Measurements from ENCODE around the gene C16orf74. TPM values are rescaled to one million over a fixed set of nuclear protein-coding genes. Genes with fewer than 3 reads are reported as not detected.

The C16orf74 gene
- polyA plus RNA-seq, 1 donor (not counting 4 experiments of a cell fraction or from before 2014, with no cell fraction given): 35.3 TPM

GRCh38 chr16:85688586-85689284 lies 62.2 kb downstream of the C16orf74 start, which contains the start of gene GINS2:
GINS2 (minus strand) TSS chr16:85688954; CDS start chr16:85688898, 56 bp downstream.
- peak; percentile 25 for DNase-seq (ENCODE audit: low read depth, low spot score)
- peak within 1 kb of the TSS; percentile 26 for H3K27ac ChIP-seq (ENCODE audit: control insufficient read depth, insufficient read depth, low read length)

GRCh38 chr16:85687651-85688471 lies 63.0 kb downstream of the C16orf74 start:
- no peak for DNase-seq (ENCODE audit: low read depth, low spot score)
- Histone ChIP-seq H3K27me3 (ENCODE audit: control insufficient read depth, extremely low read depth, insufficient read depth, low read length) (no peaks in the 10 kb centered on the region), H3K4me3 (ENCODE audit: control insufficient read depth in 2 of 3, extremely low read depth in 1 of 3, insufficient read depth in 2 of 3, low read depth in 1 of 3, low read length in 3 of 3) (peak overlapping the region; percentile 48 to 80 (median 75)), H3K4me1 (ENCODE audit: control insufficient read depth, extremely low read depth, insufficient read depth, low read length) (no peaks in the 10 kb centered on the region), H3K9me1 (ENCODE audit: control insufficient read depth, extremely low read depth, insufficient read depth, low read length) (no peaks in the 10 kb centered on the region), H3K36me3 (ENCODE audit: control insufficient read depth in 2 of 2, extremely low read depth in 1 of 2, insufficient read depth in 2 of 2, low read length in 2 of 2) (peaks cover 0 to 1% of the 10 kb centered on the region in 2 experiments), H3K9me3 (ENCODE audit: control insufficient read depth, low read depth, low read length) (no peaks in the 10 kb centered on the region), H2AFZ (ENCODE audit: control insufficient read depth, low read length) (no peak overlapping the region), H3K79me2 (ENCODE audit: control insufficient read depth, insufficient read depth, low read length) (peaks cover 2% of the 10 kb centered on the region), H4K20me1 (ENCODE audit: control insufficient read depth, extremely low read depth, insufficient read depth, low read length) (no peaks in the 10 kb centered on the region), H3K4me2 (ENCODE audit: control insufficient read depth, extremely low read depth, insufficient read depth, low read depth, low read length) (peak overlapping the region; percentile 76), H3K27ac (ENCODE audit: control insufficient read depth, insufficient read depth, low read length) (no peak overlapping the region), H3K9ac (ENCODE audit: control insufficient read depth, extremely low read depth, insufficient read depth, low read length) (peak overlapping the region; percentile 67)
- FAIRE-seq: no peak
- TF ChIP-seq EZH2 (IDR thresholded peaks at IDR 0.05; ENCODE audit: low read length) (no peak), CTCF (optimal IDR thresholded peaks at IDR 0.05 in 1 of 3, IDR thresholded peaks at IDR 0.05 in 1 of 3, conservative IDR thresholded peaks at IDR 0.05 in 1 of 3; ENCODE audit: extremely low read depth in 1 of 3, insufficient read depth in 2 of 3, low read length in 3 of 3) (no peak)
- dilution Hi-C loops (cut with MboI; ENCODE audit: extremely low pct_ligation_motif_present, low sequenced_read_pairs): no loop called here

More at GRCh38 chr16:85688586-85689284, 62.2 kb downstream of the C16orf74 start, which contains the start of gene GINS2:
- Histone ChIP-seq H3K9me1 (ENCODE audit: control insufficient read depth, extremely low read depth, insufficient read depth, low read length) (no peaks in the 10 kb centered on the region), H3K4me1 (ENCODE audit: control insufficient read depth, extremely low read depth, insufficient read depth, low read length) (no peaks in the 10 kb centered on the region), H3K4me3 (ENCODE audit: control insufficient read depth in 2 of 3, extremely low read depth in 1 of 3, insufficient read depth in 2 of 3, low read depth in 1 of 3, low read length in 3 of 3) (peak within 1 kb of the TSS; percentile 48 to 80 (median 75)), H3K79me2 (ENCODE audit: control insufficient read depth, insufficient read depth, low read length) (peaks cover 2% of the 10 kb centered on the region), H3K9me3 (ENCODE audit: control insufficient read depth, low read depth, low read length) (no peaks in the 10 kb centered on the region), H3K9ac (ENCODE audit: control insufficient read depth, extremely low read depth, insufficient read depth, low read length) (peak within 1 kb of the TSS; percentile 67), H3K4me2 (ENCODE audit: control insufficient read depth, extremely low read depth, insufficient read depth, low read depth, low read length) (peak within 1 kb of the TSS; percentile 76), H3K36me3 (ENCODE audit: control insufficient read depth in 2 of 2, extremely low read depth in 1 of 2, insufficient read depth in 2 of 2, low read length in 2 of 2) (peaks cover 0 to 1% of the 10 kb centered on the region in 2 experiments), H3K27me3 (ENCODE audit: control insufficient read depth, extremely low read depth, insufficient read depth, low read length) (no peaks in the 10 kb centered on the region), H2AFZ (ENCODE audit: control insufficient read depth, low read length) (peak within 1 kb of the TSS; percentile 89), H4K20me1 (ENCODE audit: control insufficient read depth, extremely low read depth, insufficient read depth, low read length) (no peaks in the 10 kb centered on the region)
- no peak for FAIRE-seq
- TF ChIP-seq EZH2 (IDR thresholded peaks at IDR 0.05; ENCODE audit: low read length): no peak
- TF ChIP-seq CTCF (optimal IDR thresholded peaks at IDR 0.05 in 1 of 3, IDR thresholded peaks at IDR 0.05 in 1 of 3, conservative IDR thresholded peaks at IDR 0.05 in 1 of 3; ENCODE audit: extremely low read depth in 1 of 3, insufficient read depth in 2 of 3, low read length in 3 of 3): no peak
- dilution Hi-C loops (cut with MboI; ENCODE audit: extremely low pct_ligation_motif_present, low sequenced_read_pairs): no loop called here

Data from keratinocyte (primary cell).